Measurements from ENCODE around the gene KRT15.

KRT15 gene

GRCh38 chr17:41547921-41548843 lies 29.5 kb upstream of the KRT15 start:
- no peaks in the 10 kb centered on the region for H3K9me3 ChIP-seq (replicated peaks; ENCODE audit: insufficient read depth, low read length)
- no peaks in the 10 kb centered on the region for H3K36me3 ChIP-seq (replicated peaks; ENCODE audit: insufficient read depth, low read length)
- H3K9me2 ChIP-seq (replicated peaks; ENCODE audit: insufficient read depth, low read length) = no peaks in the 10 kb centered on the region
- no peaks in the 10 kb centered on the region for H4K20me1 ChIP-seq (ENCODE audit: insufficient read depth, low read length)
- H3K79me2 ChIP-seq (ENCODE audit: low read length) = no peaks in the 10 kb centered on the region
- peak overlapping the region; percentile 42 for H3K4me3 ChIP-seq (ENCODE audit: low read length)
- H3K27ac ChIP-seq (ENCODE audit: low read length) = no peak overlapping the region
- H2AFZ ChIP-seq (ENCODE audit: low read length) = peak overlapping the region; percentile 84
- H3F3A ChIP-seq (ENCODE audit: insufficient read depth, low read length) = no peaks in the 10 kb centered on the region
- H3K9ac ChIP-seq (ENCODE audit: low read length) = no peak overlapping the region
- no peak for DNase-seq
- H3K27me3 ChIP-seq (replicated peaks; ENCODE audit: insufficient read depth, low read length) = no peaks in the 10 kb centered on the region; the same call in 1 of the 2 replicates
- TF ChIP-seq CTCF (IDR thresholded peaks at IDR 0.05; ENCODE audit: low read length) (no peak), EZH2 (optimal IDR thresholded peaks at IDR 0.05; ENCODE audit: low read depth, low read length) (no peak), EZH2phosphoT487 (IDR thresholded peaks at IDR 0.05; ENCODE audit: low read length) (no peak)
- peaks cover 12% of the 10 kb centered on the region; the same call in 1 of the 2 replicates for H3K4me1 ChIP-seq (ENCODE audit: low read length)
- peak overlapping the region; percentile 83 for H3K4me2 ChIP-seq (ENCODE audit: low read depth, low read length)

GRCh38 chr17:41547378-41547841 lies 28.7 kb upstream of the KRT15 start:
- Histone ChIP-seq H4K20me1 (ENCODE audit: insufficient read depth, low read length) (no peaks in the 10 kb centered on the region), H3K4me3 (ENCODE audit: low read length) (no peak overlapping the region), H3K9me3 (replicated peaks; ENCODE audit: insufficient read depth, low read length) (no peaks in the 10 kb centered on the region), H3K9ac (ENCODE audit: low read length) (no peak overlapping the region), H2AFZ (ENCODE audit: low read length) (no peak overlapping the region), H3K36me3 (replicated peaks; ENCODE audit: insufficient read depth, low read length) (no peaks in the 10 kb centered on the region), H3K9me2 (replicated peaks; ENCODE audit: insufficient read depth, low read length) (no peaks in the 10 kb centered on the region), H3K27ac (ENCODE audit: low read length) (no peak overlapping the region), H3F3A (ENCODE audit: insufficient read depth, low read length) (no peaks in the 10 kb centered on the region), H3K27me3 (replicated peaks; ENCODE audit: insufficient read depth, low read length) (no peaks in the 10 kb centered on the region; the same call in 1 of the 2 replicates), H3K4me2 (ENCODE audit: low read depth, low read length) (no peak overlapping the region), H3K4me1 (ENCODE audit: low read length) (peaks cover 12% of the 10 kb centered on the region; the same call in 1 of the 2 replicates), H3K79me2 (ENCODE audit: low read length) (no peaks in the 10 kb centered on the region)
- TF ChIP-seq CTCF (IDR thresholded peaks at IDR 0.05; ENCODE audit: low read length) (no peak), EZH2 (optimal IDR thresholded peaks at IDR 0.05; ENCODE audit: low read depth, low read length) (no peak), EZH2phosphoT487 (IDR thresholded peaks at IDR 0.05; ENCODE audit: low read length) (no peak)
- no peak for DNase-seq

- Histone ChIP-seq H3K79me2 (ENCODE audit: low read length) (no peaks in the 10 kb centered on the region), H3K9me3 (replicated peaks; ENCODE audit: insufficient read depth, low read length) (no peaks in the 10 kb centered on the region), H3K9me2 (replicated peaks; ENCODE audit: insufficient read depth, low read length) (no peaks in the 10 kb centered on the region), H3K4me3 (ENCODE audit: low read length) (no peak overlapping the region), H3K9ac (ENCODE audit: low read length) (no peak overlapping the region), H3F3A (ENCODE audit: insufficient read depth, low read length) (no peaks in the 10 kb centered on the region), H3K36me3 (replicated peaks; ENCODE audit: insufficient read depth, low read length) (no peaks in the 10 kb centered on the region), H3K4me1 (ENCODE audit: low read length) (peaks cover 12% of the 10 kb centered on the region; the same call in 1 of the 2 replicates), H3K27me3 (replicated peaks; ENCODE audit: insufficient read depth, low read length) (no peaks in the 10 kb centered on the region; the same call in 1 of the 2 replicates), H3K27ac (ENCODE audit: low read length) (no peak overlapping the region), H3K4me2 (ENCODE audit: low read depth, low read length) (no peak overlapping the region), H2AFZ (ENCODE audit: low read length) (no peak overlapping the region), H4K20me1 (ENCODE audit: insufficient read depth, low read length) (no peaks in the 10 kb centered on the region)
- TF ChIP-seq EZH2phosphoT487 (IDR thresholded peaks at IDR 0.05; ENCODE audit: low read length) = no peak
- no peak for DNase-seq
These were observed 28.1 kb upstream of the KRT15 start for GRCh38 chr17:41546819-41547218.
